Stimulated activated CD8-positive, alpha-beta memory T cell treated with anti-CD3 and anti-CD28 coated beads, Interleukin-12 subunit alpha, Interleukin-12 subunit beta, amount 100 ng/mL, for 24 hours (primary cell): Measurements from ENCODE around the gene PDGFRB.
A peak's percentile ranks its signal among the peaks of the same experiment; 100 is the strongest.

Source experiments
- DNase-seq: peaks from one replicate; pipeline ENCODE4 v3.0.0-alpha.2; 2020; ENCODE audit errors: extremely low read depth

PDGFRB gene

DNA sequence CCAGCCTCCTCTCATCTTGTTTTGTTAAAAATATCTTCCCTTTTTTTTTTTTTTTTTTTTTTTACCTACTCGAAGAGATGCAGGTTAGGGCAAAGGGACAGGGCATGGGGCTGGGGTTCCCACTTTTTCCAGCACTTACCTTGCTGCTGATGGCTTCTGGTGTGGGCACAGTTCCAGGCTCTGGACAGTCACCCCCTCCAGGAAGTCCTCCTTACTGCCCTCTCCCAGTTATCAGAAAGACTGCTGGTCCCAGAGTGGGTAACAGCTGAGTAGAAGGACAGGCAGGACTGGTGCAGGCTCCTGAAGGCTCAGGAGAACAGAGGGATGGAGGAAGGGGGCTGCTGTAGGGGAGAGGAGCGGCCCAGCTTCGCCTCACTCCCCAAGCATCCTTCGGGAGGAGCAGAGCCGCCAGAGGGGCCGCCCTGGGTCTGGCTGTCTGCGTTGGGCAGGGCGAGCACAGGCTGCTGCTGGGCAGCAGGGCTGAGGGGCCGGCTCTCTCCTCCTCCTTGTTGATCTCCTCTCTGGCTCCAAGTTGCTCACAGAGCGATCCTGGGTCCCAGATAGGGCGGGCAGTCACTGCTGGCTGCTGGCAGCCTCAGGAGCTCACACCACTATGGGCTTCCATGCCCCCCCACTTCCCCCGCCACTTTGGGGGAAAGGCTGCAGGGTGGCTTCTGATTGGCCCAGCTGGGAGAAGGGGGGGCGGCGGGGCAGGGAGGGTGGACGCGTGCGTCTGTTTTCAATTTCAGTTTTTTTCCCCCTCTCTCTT lies at the start of gene PDGFRB:
Gene PDGFRB, minus strand, starts transcription at position 588 of the 769 bp plus-strand sequence. CDS start 18,798 bp downstream, outside the sequence.
- peak; percentile 20 for DNase-seq

DNA sequence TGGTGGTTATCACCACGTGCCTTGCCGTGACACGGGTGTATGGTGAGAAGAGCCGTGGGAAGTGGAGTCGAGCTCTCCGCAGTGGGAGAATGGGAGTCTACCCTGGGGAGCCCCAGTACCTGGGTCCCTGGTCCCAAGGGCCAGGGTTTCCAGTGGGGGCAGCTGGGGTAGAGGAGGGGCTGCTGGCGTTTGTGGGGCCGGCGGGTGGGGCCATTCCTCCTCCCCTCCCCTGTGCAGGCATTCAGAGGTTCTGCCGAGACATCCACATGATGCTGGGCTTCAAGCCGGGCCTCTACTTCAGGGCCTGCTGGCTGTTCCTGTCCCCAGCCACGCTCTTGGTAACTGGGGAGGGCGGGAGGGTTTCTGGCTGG lies 48.9 kb upstream of the PDGFRB start:
- DNase-seq = no peak

DNA sequence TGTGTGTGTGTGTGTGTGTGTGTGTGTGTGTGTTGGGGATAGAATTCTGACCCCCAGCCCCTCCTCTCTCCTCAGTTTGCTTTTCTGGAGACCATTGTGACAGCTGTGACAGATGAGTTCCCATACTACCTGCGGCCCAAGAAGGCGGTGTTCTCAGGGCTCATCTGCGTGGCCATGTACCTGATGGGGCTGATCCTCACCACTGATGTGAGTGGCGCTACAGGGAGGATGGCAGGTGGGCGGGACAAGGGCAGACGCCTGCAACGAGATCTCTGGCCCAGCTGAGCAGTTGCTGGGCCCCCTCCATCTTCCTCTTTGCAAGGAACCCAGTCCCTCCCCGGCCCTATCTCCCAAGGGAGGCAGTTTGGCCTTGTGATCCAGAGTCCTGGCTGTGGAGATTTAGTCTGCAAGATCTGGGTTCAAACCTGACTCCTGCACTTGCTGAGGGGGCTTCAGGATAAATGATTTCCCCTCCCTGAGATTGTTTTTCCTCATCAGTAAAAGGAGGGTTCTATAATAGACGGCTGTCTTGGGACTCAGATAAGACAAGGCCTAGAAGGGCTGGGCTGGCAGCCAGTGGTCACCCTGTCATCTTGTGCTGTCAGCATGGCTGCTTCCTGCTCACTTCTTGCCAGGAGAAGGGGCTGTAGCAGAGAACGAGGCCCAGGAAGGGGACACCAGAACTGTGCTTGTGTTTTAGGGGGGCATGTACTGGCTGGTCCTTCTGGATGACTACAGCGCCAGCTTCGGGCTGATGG lies 48.4 kb upstream of the PDGFRB start:
- DNase-seq = no peak

DNA sequence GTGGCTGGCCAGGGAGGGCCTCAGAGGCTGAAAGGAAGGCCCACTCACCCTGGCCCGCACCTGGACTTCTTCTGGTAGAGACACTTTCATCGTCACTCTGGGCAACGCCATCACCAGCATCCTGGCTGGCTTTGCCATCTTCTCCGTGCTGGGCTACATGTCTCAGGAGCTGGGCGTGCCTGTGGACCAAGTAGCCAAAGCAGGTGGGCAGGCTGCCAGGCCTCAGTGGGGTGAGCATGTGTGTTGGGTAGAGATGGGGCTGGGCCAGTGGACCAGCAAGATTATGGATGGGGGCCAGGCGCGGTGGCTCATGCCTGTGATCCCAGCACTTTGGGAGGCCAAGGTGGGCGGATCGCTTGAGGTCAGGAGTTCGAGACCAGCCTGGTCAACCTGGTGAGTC lies 46.9 kb upstream of the PDGFRB start:
- no peak for DNase-seq

DNA sequence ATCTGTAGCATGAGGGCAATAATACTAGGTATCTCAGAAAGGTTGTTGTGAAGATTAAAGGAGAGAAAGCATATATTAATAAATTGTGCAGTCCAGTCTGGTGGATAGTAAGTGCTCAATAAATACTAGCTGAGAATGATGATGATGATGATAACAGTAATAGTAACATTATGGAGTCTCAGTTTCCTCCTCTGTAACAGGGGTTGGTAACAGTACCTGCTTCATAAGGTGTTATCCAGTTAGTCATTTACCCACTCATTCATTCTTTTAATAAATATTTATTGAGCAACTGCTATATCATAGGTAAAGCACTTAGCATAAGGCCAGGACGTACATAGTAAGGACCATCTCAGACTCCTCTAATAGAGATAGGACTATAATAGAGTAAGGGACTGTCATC lies 41.8 kb upstream of the PDGFRB start:
- no peak for DNase-seq

DNA sequence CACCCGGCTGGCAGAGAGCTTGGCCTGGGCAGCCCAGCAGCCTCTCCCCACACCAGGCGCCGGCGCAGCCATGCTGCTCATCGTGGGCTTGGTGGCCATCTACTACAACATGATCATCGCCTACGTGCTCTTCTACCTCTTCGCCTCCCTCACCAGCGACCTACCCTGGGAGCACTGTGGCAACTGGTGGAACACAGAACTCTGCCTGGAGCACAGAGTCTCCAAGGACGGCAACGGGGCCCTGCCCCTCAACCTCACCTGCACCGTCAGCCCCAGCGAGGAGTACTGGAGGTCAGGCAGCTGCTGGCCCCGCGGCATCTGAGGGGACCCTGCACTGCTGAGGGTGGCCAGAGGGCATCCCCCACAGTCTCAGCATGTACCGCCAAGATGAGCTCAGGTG lies 41.3 kb upstream of the PDGFRB start:
- DNase-seq = no peak

DNA sequence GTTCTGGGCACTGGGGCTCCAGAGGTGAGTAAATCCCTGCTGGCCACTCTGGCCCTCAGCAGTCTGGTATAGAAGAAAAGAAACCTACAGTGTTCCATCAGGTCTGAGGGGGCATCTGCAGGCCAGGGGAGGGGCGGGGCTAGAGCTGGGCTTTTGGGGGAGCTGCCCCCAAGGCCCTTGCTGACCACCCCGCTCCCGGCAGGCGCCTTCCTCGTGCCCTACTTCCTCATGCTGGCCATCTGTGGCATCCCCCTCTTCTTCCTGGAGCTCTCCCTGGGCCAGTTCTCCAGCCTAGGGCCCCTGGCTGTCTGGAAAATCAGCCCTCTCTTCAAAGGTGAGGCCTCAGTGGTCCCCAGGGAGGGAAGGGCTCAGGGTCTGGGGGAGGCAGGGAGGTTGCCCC lies 40.9 kb upstream of the PDGFRB start:
- DNase-seq = no peak

DNA sequence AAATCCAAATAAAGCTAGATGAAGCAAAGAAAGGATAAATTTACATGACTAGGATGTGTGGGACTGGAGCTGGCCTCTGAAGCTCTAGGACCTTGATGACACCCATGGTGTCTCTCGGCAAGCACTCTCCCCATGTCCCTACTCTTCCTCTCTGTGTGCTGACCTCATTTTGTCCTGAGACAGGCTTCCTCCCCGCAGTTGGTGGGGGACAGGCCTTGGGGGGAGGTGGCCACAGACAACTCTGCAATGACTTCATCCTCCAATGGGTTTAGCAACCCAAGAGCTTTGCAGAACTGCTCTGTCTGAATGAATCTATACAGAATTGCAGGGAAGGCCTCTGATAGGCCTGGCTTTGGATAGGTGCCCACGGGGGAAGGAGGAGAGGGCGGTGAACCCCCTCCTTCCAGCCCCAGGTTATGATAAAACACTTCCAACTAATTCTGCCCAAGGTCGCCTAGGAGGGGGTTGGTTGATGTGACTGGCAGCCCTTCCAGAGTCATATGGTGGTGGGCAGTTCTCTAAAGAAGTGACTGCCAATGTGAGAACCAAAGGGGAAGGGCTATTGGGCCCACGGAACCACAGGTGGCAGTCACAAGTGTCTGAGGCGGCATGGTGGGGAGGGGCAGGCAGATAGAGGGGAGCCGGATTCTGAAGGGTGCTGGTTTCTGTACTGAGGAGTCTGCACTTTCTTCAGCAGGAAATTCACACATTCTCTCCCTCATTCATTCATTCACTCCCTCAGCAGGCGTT lies 40.3 kb upstream of the PDGFRB start:
- no peak for DNase-seq

DNA sequence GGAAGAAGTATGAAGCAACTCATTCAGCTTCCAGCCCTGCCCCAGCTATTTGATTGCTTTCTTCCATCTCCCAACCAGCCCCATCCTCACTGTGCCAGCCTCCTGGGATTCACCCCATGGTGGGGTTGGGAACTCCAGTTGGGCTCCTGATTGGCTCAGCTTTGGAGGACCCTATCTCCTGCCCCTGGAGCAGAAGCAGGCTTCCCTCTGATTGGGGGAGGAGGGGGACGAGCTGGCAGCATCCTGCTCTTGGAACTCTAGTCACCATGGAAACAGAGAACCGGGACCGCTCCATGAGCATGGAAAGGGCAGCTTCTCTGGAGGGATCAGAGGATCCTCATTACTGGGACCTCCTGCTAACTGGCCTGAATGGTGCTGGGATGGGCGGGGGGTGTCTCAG lies 36.8 kb upstream of the PDGFRB start:
- DNase-seq = no peak

DNA sequence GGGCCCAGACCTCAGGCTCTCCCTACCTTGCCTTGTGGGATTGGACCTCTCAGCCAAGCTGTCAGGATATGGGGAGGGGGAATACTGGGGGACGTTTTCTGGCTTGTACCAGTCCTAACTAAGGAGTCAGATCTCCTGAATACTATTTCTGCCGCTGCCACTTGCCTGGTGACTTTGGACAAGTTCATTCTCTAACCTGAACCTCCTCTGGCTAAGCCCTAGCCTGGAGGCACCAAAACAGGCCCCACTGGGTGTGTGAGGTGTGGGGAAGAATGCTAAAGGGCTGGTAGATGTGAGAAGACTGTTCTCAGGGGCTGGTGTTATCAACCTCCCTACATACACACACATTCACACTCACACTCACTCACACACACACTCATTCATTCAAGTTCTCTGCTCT lies 35.3 kb upstream of the PDGFRB start:
- DNase-seq = no peak

DNA sequence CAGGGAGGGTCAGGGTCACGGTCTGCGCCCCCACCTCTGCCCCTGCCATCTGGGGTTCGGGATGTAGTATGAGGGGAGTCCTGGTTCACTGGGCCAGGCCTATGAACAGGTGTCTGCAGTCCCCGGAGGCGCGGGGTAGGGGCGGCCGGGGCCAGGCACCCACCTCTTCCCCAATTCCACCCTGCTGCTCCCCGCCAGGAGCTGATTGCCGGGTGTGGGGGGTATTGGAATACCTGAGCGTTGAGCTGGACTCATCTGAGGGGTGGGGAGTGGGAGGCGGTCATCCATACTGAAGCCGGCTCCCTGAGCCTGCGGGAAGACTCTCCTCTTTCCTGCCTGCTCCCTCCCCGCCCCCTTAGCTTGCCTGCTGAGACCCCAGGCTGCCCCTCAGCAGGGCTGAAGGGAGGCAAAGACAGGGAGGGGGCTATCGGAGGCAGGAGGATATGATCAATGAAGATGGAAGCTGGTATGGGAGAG lies 34.9 kb upstream of the PDGFRB start:
- no peak for DNase-seq

DNA sequence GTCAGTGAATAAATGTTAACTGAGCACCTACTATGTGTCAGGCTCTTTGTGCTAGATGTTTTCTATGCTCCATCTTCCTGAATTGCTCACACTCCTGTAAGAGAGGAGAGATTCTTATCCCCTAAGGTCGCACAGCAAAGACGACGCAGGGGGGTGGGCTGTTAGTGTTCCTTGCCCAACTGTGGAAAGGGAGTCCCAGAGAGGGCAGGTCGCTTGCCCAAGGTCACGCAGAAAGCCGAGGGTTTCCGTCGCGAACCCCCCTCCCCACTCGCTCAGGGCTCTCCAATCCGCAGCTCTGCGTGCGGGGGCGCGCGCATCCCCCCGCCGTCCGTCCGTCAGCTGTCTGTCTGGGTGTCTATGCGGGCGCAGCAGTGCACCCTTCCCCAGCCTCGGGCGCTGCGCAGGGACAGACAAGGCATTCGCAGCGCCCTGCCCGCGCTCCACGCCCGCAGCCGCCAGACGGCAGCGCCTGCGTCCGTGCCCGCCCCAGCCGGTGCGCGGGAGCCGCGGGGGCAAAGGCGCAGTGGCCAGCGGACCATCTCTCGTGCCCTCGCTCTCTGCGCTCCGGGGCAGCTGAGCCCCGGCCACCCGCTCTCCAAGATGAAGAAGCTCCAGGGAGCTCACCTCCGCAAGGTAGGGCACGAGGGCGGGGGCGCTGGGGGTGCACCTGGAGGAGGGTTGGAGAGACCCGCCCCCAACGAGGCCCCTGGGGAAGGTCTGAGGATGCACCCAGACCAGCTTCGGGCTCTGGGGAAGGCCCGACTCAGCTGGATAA lies 34.3 kb upstream of the PDGFRB start, which contains the start of gene SLC6A7:
Gene SLC6A7, plus strand, starts transcription at position 335 of the 775 bp plus-strand sequence. Its CDS starts 266 bp downstream, at position 601.
- no peak for DNase-seq

DNA sequence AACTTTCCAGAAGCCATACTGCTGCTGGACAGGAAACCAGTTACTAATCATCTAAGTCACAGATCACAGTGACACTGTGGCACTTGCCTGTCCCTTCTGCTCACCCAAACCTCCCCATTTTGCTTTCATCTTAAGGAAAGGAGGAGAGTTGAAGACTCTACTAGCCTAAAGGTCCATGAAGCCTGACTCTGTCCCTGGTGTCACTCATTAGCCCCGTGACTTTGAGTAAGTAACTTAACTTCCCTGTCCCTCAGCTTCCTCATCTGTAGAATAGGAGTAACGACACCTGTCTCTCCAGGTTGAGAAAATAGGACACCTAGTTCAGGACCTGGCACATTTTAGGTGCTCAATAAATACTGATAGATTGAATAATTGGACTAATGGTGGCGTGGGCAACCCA lies 33.7 kb upstream of the PDGFRB start:
- DNase-seq = no peak

DNA sequence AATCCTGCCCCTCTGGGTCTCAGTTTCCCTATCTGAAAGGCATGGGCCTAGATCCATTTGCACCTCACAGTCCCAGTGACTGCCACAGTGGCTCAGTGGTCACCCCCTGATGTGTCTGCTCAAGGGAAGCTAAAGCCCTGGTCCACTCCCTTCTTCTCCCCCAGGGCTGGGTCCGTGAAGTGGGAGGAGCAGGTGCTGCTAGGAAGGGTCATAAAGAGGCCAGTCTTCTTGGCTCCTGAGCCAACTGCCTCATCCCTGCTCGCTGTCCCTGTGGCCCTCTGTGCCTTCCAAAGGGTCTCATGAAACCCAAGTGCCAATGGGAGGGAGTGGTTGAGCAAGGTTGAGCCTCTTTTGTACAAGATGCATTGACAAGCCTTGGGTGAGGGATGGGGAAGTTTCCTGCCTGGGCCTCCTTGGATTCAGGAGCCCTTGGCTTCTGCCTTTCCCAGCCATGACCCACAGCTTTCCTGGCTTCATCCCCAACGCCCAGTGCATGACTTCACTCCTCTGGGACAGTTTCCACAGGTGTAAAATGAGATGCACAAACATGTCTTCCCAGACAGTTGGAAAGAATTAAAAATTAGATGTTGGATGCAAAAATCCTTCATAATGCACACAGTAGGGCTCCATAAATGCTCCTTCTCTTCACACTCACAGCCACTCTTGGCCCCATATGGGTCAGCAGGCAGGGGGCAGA lies 32.6 kb upstream of the PDGFRB start:
- no peak for DNase-seq

DNA sequence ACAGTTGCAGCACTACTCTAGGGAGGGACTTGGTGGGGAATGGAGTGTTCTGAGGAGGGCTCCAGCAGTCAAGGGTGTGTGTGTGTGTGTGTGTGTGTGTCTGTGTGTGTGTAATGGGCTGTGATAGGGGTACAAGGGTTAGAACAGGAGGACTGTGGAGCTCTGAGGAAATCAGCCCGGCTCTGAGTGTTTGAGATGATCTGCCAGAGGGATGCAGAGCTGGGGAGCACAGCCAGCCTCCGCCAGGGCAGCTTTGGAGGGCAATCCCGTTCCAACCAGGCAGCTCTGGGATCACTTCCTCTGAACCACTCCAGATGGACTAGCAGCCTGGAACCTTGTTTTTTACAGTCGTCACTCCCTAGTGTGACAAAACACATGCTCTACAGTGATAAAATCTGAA lies 31.3 kb upstream of the PDGFRB start:
- no peak for DNase-seq

DNA sequence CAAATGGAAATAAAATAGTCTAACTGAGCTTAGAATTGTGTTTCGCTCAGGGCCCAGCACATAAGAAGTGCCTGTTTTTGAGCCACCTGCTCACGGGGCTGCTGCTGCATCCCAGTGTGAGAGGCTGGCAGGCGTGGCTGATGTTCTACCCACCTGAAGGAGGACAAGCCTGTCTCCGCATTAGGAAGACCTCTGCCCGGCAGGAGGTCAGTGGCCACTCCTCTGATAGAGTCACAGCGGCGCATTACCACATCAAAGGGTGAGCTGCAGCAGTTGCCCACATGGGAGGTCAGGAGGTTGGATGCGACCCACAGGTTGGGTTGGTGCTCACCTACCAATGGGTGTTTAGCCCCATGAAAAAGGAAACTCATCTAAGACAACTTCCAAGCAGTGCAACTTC lies 30.5 kb upstream of the PDGFRB start:
- no peak for DNase-seq

DNA sequence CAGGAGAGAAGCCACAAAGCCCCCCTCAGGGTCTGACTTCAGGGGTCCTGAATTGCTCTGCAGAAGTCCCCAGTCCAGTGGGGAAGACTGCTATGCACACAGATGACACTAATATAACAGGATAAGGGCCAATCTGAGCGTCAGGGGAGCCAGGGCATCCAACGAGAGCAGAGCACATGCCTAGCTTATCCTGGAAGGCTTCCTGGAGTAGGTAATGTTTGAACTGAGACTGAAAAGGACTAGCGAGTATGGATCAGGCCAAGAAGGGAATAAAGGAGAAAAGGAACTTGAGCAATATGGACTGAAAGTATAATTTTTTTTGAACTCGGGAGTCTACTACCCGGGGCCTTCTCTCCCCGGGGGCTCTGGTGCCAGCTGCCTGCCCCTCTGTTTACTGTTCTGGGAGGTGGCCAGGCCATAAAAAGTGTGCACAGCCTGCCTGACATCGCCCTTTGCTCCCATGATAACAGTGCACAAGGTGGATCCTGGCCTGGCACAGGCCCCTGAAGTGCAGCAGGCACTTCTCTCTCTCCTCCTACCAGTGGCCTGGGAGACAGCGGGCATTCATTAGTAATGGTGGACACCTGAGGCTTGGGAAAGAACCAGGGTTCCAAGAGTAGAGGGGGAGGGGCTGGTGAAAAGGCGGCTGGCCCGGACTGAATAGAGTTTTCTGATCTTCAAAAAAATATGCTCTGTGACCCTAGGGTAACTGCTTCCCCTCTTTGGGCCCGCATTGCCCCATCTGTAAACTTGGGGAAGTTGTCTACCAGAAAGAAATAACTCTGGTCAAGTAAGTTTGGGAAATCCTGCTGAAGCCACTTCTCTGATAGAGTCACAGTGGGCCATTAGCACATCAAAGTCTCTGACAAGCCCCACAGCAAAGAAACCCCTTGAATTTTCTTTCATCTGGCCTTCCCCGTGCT lies 29.6 kb upstream of the PDGFRB start:
- DNase-seq = no peak

DNA sequence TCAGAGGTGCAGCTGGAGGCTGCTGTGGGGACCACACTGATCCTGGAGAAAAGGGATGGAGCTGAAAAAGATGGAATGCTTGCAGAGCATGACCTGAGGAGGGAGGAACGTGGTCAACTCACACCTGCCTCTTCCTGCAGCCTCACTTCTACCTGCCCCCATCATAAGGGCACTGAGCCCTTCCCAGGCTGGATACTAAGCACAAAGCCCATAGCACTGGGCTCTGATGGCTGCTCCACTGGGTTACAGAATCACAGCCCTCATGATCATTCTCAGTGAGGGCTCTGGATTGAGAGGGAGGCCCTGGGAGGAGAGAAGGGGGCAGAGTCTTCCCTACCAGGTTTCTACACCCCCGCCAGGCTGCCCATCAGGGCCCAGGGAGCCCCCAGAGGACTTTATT lies 28.4 kb upstream of the PDGFRB start:
- no peak for DNase-seq

DNA sequence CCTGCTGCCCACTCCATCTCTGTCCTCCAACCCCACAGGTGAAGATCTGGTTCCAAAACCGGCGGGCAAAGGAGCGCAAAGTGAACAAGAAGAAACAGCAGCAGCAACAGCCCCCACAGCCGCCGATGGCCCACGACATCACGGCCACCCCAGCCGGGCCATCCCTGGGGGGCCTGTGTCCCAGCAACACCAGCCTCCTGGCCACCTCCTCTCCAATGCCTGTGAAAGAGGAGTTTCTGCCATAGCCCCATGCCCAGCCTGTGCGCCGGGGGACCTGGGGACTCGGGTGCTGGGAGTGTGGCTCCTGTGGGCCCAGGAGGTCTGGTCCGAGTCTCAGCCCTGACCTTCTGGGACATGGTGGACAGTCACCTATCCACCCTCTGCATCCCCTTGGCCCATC lies 27.8 kb upstream of the PDGFRB start:
- no peak for DNase-seq

DNA sequence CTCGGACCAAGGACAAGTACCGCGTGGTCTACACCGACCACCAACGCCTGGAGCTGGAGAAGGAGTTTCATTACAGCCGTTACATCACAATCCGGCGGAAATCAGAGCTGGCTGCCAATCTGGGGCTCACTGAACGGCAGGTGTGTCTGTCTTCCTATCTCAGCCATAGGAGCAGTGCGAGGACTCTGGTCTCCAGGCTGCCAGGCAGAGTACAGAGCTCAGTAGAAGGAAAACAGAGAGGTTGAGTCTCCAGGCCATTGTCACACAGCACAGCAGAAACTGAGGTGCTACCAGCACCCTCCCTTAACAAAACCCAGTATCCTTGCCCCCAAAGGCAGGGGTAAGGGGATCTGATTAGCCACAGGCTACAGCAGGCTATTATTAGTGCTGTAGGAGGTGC lies 27.1 kb upstream of the PDGFRB start:
- no peak for DNase-seq
